ENCODE measurements around the gene STOX1. TPM values are rescaled to one million over a fixed set of nuclear protein-coding genes. Genes with fewer than 3 reads are reported as not detected.

Gene STOX1
- total and polyA plus RNA-seq, 2 of the 13 experiments (the other 11 are each of a cell fraction or from before 2014, with no cell fraction given): 2.5 to 6.0 TPM

DNA sequence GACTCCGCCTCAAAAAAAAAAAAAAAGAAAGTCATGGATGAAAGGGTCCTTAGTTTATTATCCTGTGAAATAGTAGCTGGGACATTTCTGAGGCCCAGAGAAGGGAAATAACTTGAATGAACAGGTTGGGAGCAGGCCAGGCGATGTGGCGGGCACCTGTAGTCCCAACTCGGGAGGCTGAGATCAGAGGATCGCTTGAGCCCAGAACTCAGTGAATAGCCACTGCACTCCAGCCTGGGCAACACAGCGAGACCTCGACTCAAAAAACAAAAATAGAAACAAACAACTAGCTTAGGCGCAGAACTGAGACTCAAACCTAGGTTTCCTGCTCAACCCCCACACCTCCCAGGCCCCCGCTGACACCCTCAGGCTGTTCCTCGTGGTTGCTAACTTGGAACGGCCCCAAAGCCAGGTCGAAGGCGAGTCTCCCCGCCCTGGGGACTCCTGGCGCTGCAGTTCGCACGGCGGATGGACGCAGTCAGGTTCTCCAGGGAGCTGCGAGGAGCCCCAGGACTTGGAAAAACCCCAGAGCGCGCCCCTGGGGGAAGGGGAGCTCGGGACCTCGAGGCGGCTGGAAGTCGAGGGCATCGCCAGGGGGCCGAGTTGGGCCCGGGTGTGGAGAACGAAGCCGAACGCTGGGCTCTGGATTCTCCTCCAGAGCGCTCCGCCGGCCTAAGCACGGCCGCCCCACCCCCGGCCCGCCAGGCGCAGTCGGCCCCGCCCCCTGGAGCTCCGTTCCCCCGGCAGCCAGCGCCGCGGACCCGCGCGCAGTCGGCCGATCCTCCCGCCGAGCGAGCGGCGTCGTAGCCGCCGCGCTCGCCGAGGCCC lies at the start of gene STOX1 (continued):
- TF ChIP-seq ELF1 (CRISPR knock-in tag; IDR thresholded peaks at IDR 0.05) (no peak), MEIS2 (CRISPR knock-in tag; IDR thresholded peaks at IDR 0.05) (no peak), SMAD3 (CRISPR knock-in tag; IDR thresholded peaks at IDR 0.05) (0 out of 2 replicates have a peak, but pooled peaks have one; percentile 28), ZNF879 (CRISPR knock-in tag; IDR thresholded peaks at IDR 0.05) (no peak), ZNF577 (CRISPR knock-in tag; IDR thresholded peaks at IDR 0.05; ENCODE audit: borderline replicate concordance, low read depth) (no peak), HNRNPH1 (optimal IDR thresholded peaks at IDR 0.05; ENCODE audit: low read depth, low read length) (no peak), RFX1 (IDR thresholded peaks at IDR 0.05) (no peak), ZNF292 (CRISPR knock-in tag; IDR thresholded peaks at IDR 0.05; ENCODE audit: borderline replicate concordance, low read depth) (peak; percentile 72; the same call in 1 of the 2 replicates), NFYC (CRISPR knock-in tag; IDR thresholded peaks at IDR 0.05) (no peak), ZNF589 (CRISPR knock-in tag; conservative IDR thresholded peaks at IDR 0.05) (no peak), CC2D1A (CRISPR knock-in tag; IDR thresholded peaks at IDR 0.05) (no peak), ZNF619 (CRISPR knock-in tag; IDR thresholded peaks at IDR 0.05) (no peak), ZNF670 (CRISPR knock-in tag; IDR thresholded peaks at IDR 0.05; ENCODE audit: borderline replicate concordance) (no peak), JUND (CRISPR knock-in tag; IDR thresholded peaks at IDR 0.05) (no peak), AGO2 (optimal IDR thresholded peaks at IDR 0.05; ENCODE audit: low read depth, low read length) (no peak), SRSF1 (optimal IDR thresholded peaks at IDR 0.05; ENCODE audit: low read depth, low read length) (no peak)
- TF ChIP-seq, protein P1, sequence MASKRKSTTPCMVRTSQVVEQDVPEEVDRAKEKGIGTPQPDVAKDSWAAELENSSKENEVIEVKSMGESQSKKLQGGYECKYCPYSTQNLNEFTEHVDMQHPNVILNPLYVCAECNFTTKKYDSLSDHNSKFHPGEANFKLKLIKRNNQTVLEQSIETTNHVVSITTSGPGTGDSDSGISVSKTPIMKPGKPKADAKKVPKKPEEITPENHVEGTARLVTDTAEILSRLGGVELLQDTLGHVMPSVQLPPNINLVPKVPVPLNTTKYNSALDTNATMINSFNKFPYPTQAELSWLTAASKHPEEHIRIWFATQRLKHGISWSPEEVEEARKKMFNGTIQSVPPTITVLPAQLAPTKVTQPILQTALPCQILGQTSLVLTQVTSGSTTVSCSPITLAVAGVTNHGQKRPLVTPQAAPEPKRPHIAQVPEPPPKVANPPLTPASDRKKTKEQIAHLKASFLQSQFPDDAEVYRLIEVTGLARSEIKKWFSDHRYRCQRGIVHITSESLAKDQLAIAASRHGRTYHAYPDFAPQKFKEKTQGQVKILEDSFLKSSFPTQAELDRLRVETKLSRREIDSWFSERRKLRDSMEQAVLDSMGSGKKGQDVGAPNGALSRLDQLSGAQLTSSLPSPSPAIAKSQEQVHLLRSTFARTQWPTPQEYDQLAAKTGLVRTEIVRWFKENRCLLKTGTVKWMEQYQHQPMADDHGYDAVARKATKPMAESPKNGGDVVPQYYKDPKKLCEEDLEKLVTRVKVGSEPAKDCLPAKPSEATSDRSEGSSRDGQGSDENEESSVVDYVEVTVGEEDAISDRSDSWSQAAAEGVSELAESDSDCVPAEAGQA (IDR thresholded peaks at IDR 0.05; ENCODE audit: low read depth): no peak
- TF ChIP-seq, protein P1 (CRISPR knock-in tag; IDR thresholded peaks at IDR 0.05; ENCODE audit: borderline replicate concordance): no peak
- TF ChIP-seq, protein P2, sequence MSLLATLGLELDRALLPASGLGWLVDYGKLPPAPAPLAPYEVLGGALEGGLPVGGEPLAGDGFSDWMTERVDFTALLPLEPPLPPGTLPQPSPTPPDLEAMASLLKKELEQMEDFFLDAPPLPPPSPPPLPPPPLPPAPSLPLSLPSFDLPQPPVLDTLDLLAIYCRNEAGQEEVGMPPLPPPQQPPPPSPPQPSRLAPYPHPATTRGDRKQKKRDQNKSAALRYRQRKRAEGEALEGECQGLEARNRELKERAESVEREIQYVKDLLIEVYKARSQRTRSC (CRISPR knock-in tag; IDR thresholded peaks at IDR 0.05; ENCODE audit: low read depth): no peak
- TF ChIP-seq, protein P3, sequence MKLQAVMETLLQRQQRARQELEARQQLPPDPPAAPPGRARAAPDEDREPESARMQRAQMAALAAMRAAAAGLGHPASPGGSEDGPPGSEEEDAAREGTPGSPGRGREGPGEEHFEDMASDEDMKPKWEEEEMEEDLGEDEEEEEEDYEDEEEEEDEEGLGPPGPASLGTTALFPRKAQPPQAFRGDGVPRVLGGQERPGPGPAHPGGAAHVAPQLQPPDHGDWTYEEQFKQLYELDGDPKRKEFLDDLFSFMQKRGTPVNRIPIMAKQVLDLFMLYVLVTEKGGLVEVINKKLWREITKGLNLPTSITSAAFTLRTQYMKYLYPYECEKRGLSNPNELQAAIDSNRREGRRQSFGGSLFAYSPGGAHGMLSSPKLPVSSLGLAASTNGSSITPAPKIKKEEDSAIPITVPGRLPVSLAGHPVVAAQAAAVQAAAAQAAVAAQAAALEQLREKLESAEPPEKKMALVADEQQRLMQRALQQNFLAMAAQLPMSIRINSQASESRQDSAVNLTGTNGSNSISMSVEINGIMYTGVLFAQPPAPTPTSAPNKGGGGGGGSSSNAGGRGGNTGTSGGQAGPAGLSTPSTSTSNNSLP (IDR thresholded peaks at IDR 0.05; ENCODE audit: low read depth, low read length): no peak
- TF ChIP-seq, protein P4, sequence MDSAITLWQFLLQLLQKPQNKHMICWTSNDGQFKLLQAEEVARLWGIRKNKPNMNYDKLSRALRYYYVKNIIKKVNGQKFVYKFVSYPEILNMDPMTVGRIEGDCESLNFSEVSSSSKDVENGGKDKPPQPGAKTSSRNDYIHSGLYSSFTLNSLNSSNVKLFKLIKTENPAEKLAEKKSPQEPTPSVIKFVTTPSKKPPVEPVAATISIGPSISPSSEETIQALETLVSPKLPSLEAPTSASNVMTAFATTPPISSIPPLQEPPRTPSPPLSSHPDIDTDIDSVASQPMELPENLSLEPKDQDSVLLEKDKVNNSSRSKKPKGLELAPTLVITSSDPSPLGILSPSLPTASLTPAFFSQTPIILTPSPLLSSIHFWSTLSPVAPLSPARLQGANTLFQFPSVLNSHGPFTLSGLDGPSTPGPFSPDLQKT (CRISPR knock-in tag; IDR thresholded peaks at IDR 0.05; ENCODE audit: borderline replicate concordance): no peak
